ENCODE results near the gene GAA. TPM values are rescaled to one million over a fixed set of nuclear protein-coding genes. Genes with fewer than 3 reads are reported as not detected.

Gene GAA
- total and polyA plus RNA-seq, 2 of the 4 experiments (the other 2 are of a cell fraction) = 2.2 to 14.8 TPM

- H2BK5ac ChIP-seq (ENCODE audit: low read depth, low read length, poor library complexity, severe bottlenecking) = no peak overlapping the region
- no peak overlapping the region for H2AK9ac ChIP-seq (replicated peaks; ENCODE audit: low read depth, low read length, poor library complexity)
- no peak overlapping the region for H2BK120ac ChIP-seq (ENCODE audit: low read depth, low read length)
- no peak overlapping the region for H3K4me3 ChIP-seq (ENCODE audit: insufficient read depth, low read depth, low read length)
- no TSS peak for BruUV-seq (replicated peaks)
- no peaks in the 10 kb centered on the region for H3K9me1 ChIP-seq (ENCODE audit: insufficient read depth, low read length)
- CTCF ChIA-PET = no interaction called here
- H3K4me2 ChIP-seq (ENCODE audit: low read depth, low read length) = no peak overlapping the region
- no peak overlapping the region for H2AFZ ChIP-seq (replicated peaks; ENCODE audit: low read length, poor library complexity)
- intact Hi-C loops (cut with micrococcal nuclease) (no loop called here), dilution Hi-C loops (cut with HindIII; ENCODE audit: low sequenced_read_pairs, unreplicated experiment) (no loop called here), in situ Hi-C loops (cut with MboI; ENCODE audit: low sequenced_read_pairs) (no loop called here)
- DNase-seq (no peak), ATAC-seq (ENCODE audit: low read depth) (no peak)
- H2AK5ac ChIP-seq (ENCODE audit: low read depth, low read length) = no peak overlapping the region
- no peaks in the 10 kb centered on the region; the same call in 1 of the 2 replicates for H3K4me1 ChIP-seq (ENCODE audit: control insufficient read depth, insufficient read depth, low read length)
- H3K79me1 ChIP-seq (ENCODE audit: low read depth in 1 of 2, low read length in 2 of 2) = no peaks in the 10 kb centered on the region
- no peak overlapping the region for H2BK15ac ChIP-seq (ENCODE audit: low read depth, low read length)
- H3K23ac ChIP-seq (ENCODE audit: low read depth, low read length) = no peak overlapping the region
- no peak overlapping the region for H3K56ac ChIP-seq (ENCODE audit: extremely low read depth, insufficient read depth, low read length)
- H3K14ac ChIP-seq (replicated peaks; ENCODE audit: low read depth, low read length) = no peak overlapping the region
- H4K5ac ChIP-seq (ENCODE audit: low read depth, low read length) = no peak overlapping the region
- peaks cover 18% of the 10 kb centered on the region for H3K27me3 ChIP-seq (ENCODE audit: control insufficient read depth, insufficient read depth, low read length)
- H3K27ac ChIP-seq (ENCODE audit: insufficient read depth, low read length) = no peak overlapping the region
- H4K20me1 ChIP-seq (ENCODE audit: insufficient read depth, low read length) = no peaks in the 10 kb centered on the region
- no peak overlapping the region for H2BK20ac ChIP-seq (ENCODE audit: low read depth, low read length)
- no peaks in the 10 kb centered on the region for H3K36me3 ChIP-seq (ENCODE audit: control insufficient read depth, insufficient read depth, low read length)
- H3K9me3 ChIP-seq (ENCODE audit: control insufficient read depth, insufficient read depth, low read length) = peaks cover 2% of the 10 kb centered on the region; the same call in 1 of the 2 replicates
- POLR2A ChIA-PET (ENCODE audit: unreplicated experiment) = interaction anchor here (0.6 kb wide), 1 partner anchor 296 kb away, joined by 4 read pairs; no protein-coding TSS in a partner anchor
- no peak overlapping the region for H3K18ac ChIP-seq (ENCODE audit: low read depth, low read length)
- no peak overlapping the region for H4K8ac ChIP-seq (ENCODE audit: low read depth in 2 of 2, low read length in 2 of 2)
- no peak overlapping the region for H4K91ac ChIP-seq (ENCODE audit: insufficient read depth, low read depth, low read length)
- 0% methylated on average over 1 of the region's 3 CpGs; no CpG with 5 or more reads in 1 of the 2 experiments for WGBS, 2 experiments (ENCODE audit: extremely low coverage in 2 of 2, insufficient read length in 1 of 2)
- no peak overlapping the region for H3K4ac ChIP-seq (ENCODE audit: low read depth, low read length)
- no peak overlapping the region for H3K9ac ChIP-seq (ENCODE audit: low read depth, low read length)
- TF ChIP-seq RFX5 (IDR thresholded peaks at IDR 0.05; ENCODE audit: low read depth, low read length) = no peak
- TF ChIP-seq NFE2L2 (IDR thresholded peaks at IDR 0.05; ENCODE audit: low read depth, low read length) = no peak
- no peak for TF ChIP-seq POLR2A (IDR thresholded peaks at IDR 0.05; ENCODE audit: low read depth, low read length)
- TF ChIP-seq RAD21 (IDR thresholded peaks at IDR 0.05; ENCODE audit: low read length) = no peak
- no peak for TF ChIP-seq MXI1 (IDR thresholded peaks at IDR 0.05; ENCODE audit: borderline replicate concordance, low read depth, low read length)
- no peak for TF ChIP-seq CEBPB (IDR thresholded peaks at IDR 0.05; ENCODE audit: low read depth, low read length)
- no peak for TF ChIP-seq MAZ (IDR thresholded peaks at IDR 0.05; ENCODE audit: borderline replicate concordance, low read depth, low read length)
- no peak for TF ChIP-seq CHD1 (IDR thresholded peaks at IDR 0.05; ENCODE audit: low read depth, low read length)
- TF ChIP-seq USF2 (IDR thresholded peaks at IDR 0.05; ENCODE audit: low read depth, low read length) = no peak
- no peak for TF ChIP-seq RCOR1 (IDR thresholded peaks at IDR 0.05; ENCODE audit: insufficient replicate concordance, low read length)
- TF ChIP-seq ELK1 (IDR thresholded peaks at IDR 0.05; ENCODE audit: borderline replicate concordance, low read depth, low read length) = no peak
- TF ChIP-seq CTCF (conservative IDR thresholded peaks at IDR 0.05; ENCODE audit: low read depth, low read length) = no peak
- TF ChIP-seq FOS (IDR thresholded peaks at IDR 0.05; ENCODE audit: low read depth, low read length) = no peak
- TF ChIP-seq SMC3 (IDR thresholded peaks at IDR 0.05; ENCODE audit: low read depth, low read length) = no peak
- TF ChIP-seq MAFK (IDR thresholded peaks at IDR 0.05; ENCODE audit: low read depth, low read length) = no peak
- TF ChIP-seq BHLHE40 (IDR thresholded peaks at IDR 0.05; ENCODE audit: low read depth, low read length) = no peak
Observed at GRCh38 chr17:80160536-80160935, 59.2 kb downstream of the GAA start.
